GM21390 (cell line): ENCODE results near the gene WIF1.

Source experiments
- ATAC-seq: cut with Tn5 transposase; IDR thresholded peaks from one replicate; pipeline ENCODE4 v1.9.1; 2021; ENCODE audit not compliant: unreplicated experiment

WIF1 gene

DNA sequence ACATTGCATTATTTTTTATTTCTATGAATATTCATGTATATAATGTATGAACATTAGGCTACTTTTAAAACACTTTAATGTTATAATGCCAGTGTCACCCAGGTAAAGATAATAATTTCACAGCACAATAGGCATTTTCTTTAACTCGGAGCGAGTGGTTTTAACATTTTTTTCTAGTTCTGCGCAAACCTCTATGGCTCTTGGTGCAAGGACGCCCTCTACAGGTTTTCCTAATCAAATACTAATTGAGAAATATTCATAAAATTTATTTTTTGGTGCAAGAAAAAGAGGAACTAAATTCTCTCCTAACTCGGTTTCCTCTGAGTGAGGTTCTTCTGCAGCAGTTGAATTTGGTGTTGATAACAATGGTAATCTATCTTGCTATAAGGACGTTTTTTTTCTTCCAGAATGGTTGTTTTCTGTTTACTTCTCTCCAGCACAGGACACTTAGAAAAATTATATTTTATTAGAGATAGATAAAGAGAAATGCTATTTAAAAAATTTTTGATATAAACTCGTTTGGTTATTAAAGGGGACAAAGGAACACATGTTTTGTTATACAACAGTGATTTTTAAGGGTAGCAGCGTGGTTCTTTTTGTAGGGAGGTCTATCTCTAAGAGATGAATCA, 2.4 kb upstream of the WIF1 start:
- ATAC-seq: no peak

DNA sequence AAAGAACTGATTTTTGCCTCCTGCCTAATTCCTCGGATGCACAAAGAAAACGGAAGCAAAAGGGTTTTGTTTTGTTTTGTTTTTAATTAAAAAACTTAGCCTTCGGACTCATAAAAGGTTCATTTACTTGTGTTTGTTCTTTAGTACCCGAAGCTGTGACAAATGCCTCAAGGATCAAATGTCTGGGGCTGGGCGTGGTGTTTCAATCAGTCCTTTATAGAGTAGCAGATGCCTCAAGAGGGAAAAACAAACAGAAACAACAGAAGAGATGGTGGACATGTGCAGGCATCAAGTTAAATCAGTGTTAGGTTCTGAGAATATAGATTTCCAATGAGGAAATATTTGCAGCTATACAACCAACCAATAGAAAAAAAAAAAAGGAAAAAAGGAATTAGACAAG, 1.6 kb upstream of the WIF1 start:
- no peak for ATAC-seq

DNA sequence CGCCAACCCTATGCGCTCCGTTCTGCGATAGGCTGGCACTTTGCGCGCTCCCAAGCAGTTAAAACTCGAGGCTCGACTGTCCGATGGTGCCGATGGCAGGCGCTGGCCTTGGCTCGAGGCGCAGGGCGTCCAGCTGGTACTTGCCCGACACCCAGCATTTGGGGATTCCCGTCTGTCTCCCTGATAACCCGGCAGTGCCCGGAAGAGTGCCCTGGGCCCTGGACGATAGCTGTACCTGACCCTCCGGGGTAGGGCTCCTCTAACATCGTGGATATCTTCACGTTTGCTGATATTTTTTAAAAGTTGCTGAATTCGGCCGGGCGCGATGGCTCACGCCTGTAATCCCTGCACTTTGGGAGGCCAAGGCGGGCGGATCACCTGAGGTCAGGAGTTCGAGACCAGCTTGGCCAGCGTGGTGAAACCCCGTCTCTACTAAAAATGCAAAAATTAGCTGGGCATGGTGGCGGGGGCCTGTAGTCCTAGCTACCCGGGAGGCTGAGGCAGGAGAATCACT, 908 bp upstream of the WIF1 start:
- no peak for ATAC-seq

DNA sequence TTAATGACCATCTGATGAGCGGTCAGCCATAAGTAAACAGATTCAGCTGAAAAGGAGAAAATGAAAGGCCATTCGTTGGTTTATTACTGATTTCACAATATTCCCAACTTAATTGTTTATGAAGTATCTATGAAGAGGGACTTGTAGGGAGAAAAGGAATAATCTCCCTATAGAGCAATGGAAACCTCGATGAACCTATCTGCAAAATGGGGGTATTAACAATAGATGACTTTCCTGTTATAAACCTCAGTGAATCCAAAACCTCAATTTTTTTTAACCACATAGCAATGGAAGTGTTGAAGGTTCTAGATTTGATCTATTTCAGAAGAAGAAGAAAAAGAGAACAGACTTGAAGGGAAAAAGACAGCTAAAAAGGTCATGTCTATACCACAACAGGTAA, 2.0 kb downstream of the WIF1 start:
- no peak for ATAC-seq

DNA sequence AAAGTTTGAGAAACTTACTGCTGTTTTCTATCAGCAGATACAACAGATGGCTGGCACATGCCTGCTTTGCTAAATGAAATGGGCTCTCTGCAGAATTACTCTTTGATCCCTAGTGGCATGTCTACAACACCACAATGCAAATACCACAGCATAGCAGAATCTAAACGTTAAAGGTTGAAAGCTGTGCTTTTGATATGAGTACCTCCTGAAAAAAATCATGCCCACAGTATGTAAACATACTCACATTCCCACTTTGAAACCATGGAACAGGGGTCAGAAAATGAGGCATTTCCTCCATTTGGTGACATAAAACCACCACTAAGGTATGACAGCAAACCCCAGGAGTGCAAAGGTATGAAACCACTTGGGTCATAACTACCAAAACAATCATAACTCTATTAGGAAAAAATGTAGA, 7.5 kb downstream of the WIF1 start:
- no peak for ATAC-seq

DNA sequence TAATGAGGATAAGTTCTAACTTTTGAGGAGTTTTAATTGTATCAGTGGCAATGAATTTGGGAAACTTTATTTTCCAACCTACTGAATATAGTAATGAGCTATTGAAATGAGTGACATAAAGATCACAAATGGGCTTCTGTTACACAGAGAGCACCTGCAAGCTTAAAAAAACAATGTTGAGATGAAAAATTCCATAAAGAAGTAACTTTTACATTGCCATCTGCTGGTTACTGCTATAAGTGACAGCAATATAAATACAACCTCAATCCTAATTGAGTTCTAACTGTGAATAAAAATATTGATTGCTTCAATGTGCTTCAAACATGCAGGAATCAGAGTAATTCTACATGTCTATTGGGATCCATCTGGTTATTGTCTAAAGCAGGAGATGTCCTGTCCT, 14.2 kb downstream of the WIF1 start:
- no peak for ATAC-seq

DNA sequence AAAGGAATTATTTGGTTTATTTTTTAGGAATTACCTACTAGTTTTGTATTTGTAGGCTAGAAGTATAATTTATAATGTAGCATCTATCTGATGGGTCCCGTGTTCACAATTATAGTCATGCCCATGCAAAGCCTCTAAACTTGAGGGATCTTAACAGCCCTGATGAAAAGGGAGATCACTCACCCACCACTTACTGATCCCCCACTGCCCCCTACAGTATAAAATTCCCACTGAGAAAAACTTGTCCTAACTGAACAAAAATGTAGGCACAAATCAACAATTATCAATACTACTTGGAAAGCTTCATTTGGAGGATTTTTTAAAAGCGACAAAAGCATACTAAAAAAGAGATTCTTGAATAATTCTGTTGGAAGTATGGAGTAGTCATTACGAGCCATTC, 21.0 kb downstream of the WIF1 start:
- ATAC-seq: no peak

DNA sequence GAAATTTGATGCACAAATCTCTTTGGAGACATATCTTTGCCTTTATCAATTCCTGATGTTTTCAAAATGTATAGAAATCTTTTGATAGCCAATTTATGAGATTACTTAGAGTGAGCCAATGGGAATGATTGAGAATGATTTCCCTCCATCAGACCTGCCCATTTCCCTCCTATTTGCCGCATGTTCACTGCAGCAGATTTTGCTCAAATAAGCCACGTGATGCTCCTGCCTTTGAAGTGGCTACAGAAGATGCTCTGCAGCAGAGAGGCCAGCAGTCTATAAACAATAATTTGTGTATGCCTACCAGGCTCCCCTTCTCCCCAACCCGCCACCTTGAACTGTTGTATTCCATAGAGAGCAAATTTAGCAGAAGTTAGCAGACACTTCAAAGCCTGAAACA, 21.9 kb downstream of the WIF1 start:
- ATAC-seq: no peak

DNA sequence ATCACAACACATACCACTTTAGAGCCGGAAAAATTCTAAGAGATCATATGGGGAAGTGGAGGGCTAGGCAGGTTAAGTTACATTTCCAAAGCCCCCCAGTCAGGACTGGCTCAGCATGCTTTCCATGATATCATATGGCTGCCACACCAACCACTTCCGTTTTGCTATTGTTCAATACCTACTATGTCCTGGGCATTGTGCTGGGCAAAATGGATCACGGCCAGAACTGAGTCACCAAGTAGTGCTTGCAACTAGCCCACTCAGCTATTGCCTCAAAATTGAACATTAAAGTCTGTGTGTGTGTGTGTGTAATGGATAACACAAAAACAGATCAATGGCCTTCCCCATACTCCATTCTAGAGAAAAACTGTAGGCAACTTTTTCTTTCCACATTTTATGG, 22.7 kb downstream of the WIF1 start:
- no peak for ATAC-seq

DNA sequence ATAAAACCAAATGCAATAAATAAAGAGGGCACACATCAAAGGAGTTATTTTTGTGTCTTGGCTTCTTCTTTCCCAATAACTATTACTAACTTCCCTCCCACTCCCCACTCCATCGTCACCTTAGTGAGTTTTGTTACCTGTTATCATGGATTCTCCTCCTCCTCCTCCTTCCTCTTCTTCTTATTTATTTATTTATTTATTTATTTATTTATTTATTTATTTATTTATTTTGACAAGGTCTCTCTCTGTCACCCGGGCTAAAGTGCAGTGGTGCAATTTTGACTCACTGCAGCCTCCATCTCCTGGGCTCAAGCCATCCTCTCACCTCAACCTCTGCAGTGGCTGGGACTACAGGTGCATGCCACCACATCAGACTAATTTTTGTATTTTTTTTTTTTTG, 26.4 kb downstream of the WIF1 start:
- no peak for ATAC-seq

DNA sequence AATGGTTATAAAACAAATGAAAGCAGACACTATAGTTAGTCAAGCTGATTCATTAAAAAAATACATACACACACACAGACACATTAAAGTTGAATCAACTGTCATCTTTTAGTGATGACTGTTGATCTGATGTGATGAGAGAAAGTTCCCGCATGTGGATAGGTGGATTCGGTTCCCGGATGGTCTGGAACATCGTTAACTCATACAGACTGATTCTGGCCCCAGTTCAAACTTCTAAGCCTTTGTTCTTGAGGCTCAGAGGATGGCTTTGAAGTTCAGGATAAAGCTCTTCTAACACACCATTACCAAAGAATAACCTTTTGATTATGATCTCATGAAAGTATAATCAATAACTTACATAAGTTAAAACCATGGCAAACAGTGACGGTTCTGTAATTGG, 27.5 kb downstream of the WIF1 start:
- ATAC-seq: no peak

DNA sequence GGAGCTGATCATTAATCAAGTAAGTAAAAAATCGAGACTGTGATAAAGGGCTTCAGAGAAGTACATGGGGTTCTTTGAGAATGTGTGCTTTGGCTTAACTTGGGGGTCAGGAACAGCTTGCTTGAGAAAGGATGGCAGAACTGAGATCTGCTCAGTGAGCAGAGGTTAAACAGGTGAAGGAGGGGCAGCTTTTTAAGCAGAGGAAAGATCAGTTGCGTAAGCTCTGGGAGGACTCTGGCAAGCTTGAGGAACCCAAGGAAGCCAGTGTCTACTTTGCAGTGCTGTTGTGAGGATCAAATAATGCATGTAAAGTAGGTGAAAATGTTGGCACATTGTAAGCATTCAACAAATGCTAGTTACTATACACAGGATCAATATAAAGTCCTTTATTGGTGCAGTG, 30.6 kb downstream of the WIF1 start:
- no peak for ATAC-seq

DNA sequence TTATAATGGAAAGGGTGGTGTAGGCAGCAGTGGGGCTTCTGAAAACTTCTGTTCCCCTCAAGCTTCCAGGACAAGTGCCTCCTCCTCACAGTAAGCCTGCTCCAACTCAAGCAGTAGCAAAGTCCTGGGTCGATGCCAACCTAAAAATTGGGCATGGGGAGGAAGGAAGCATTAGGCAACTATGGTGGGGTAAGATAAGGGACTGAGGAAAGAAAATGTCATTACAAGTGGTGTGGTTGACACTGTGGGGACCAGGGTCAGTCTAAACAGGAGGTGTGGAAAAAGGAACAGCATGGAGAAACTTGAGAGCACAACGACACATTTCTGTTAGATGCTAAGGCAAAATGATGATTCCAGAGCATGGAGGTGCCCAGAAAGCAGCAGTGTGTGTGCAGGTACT, 34.9 kb downstream of the WIF1 start:
- no peak for ATAC-seq

DNA sequence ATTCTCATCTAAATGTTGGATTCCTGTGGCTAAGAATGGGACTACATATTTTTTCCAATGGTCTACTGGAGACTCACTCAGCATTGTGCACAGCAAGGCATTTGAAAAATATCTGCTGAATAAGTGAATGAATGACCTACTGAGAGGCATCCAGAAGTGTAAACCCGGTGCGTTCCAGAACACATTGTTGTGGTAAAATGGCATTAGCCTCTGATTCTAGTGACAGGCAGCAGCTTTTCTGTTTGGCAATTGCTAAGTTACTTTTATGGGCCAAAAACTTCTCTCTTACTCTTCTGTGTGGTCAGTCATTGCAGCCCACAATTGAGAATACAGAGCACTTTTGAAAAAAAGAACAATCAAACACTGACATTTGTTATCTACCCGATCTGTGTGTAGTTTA, 36.5 kb downstream of the WIF1 start:
- no peak for ATAC-seq

DNA sequence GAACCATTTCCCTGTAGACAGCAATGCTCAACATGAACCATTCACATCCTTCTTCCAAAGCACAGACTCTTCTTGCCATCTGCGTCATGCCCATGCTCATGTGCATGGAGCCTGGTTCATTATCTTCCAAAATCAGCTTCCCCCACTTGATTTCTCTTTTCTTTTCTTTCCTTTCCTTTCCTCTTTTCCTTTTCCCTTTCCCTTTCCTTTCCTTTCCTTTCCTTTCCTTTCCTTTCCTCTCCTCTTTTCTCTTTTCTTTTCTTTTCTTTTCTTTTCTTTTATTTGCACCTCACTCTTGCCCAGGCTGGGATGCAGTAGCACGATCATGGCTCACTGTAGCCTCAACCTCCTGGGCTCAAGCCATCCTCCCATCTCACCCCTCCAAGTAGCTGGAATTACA, 37.5 kb downstream of the WIF1 start:
- no peak for ATAC-seq

DNA sequence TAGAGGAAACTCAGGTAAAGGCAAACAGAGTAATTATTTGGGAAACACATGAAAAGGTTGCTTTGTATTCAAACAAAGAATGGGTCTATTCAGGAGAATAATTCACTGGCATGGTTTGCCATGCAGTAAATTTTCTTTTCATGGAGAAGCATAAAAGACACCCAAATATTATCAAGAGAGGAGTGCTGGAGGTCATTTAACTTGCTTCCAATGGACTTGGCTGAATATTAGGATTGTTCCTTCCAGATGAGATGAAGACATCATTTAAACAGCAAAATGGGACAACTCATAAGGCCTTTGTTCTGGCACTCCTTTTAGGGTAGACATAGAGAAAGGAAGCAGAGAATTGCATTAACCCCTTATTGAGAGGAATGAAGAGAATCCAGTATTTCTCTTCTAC, 38.7 kb downstream of the WIF1 start:
- ATAC-seq: no peak

DNA sequence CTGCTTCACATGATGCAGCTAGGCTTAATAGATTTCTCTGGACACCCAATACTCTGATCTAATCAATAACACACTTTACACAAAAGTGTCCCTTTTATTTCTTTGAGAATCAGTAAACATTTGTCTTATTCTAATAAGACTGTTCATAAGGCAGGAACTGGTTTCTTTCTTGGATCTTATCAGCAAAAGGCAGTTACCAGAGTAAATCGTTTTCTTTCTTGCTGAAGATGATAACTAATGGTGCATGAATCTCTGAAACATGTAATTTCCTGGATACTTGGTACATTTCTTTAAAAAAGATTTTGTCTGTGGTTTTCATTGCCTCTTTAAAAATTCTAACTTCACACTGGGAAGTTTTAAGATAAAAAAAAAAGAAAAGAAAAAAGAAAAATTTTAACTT, 39.6 kb downstream of the WIF1 start:
- no peak for ATAC-seq

DNA sequence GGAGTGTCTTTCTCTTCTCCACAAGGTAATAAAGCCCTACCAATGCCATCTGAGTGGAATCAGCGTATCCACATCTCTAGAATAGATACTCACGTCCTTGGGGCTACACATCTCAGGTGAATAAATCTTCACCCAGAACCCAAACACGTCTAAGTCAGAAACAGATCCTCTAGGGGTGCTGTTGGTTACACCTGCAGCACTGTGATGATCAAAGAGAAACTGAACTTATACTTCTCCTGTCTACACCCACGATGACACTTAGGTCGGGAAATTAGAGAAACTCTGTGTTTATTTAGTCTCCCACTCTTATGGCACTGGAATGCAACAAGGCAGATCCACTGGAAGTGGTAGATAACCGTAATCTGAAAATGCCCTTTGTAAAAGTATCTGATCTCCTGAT, 46.2 kb downstream of the WIF1 start:
- ATAC-seq: no peak

DNA sequence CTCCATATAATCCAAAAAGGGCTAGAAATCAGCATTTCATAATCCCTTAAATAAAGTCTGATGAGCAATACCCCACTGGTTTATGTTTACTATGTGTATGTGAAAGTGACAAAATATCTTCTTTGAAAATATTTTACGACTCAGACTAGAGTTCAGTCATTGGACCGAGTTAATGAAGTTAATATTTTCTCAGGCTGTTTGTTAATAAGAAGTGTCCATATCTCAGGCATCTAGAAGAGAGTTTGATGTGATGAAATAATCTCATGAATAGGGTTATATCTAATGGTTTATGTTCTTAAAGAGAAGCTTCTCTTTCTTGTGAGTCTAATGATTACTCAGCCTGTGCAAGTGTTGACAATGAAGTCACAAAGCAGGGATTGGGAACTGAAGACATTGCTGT, 51.8 kb downstream of the WIF1 start:
- ATAC-seq: no peak

DNA sequence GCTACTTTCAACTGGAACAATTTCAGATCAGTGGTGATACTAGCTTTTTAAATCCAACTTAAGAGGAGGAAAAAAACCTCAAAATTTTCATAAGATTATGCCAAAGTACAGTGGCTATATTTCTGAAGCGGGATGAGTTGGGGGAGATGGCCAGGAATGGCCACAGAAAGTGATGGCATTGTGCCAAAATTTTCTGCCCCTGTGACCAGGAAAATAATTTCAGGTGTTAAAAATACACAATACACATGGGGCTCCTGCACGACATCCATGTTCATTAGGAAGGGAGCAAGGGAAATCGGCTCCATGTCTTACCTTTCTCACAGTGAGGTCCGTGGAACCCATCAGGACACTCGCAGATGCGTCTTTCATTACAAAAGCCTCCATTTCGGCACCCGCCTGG, 53.7 kb downstream of the WIF1 start:
- no peak for ATAC-seq

DNA sequence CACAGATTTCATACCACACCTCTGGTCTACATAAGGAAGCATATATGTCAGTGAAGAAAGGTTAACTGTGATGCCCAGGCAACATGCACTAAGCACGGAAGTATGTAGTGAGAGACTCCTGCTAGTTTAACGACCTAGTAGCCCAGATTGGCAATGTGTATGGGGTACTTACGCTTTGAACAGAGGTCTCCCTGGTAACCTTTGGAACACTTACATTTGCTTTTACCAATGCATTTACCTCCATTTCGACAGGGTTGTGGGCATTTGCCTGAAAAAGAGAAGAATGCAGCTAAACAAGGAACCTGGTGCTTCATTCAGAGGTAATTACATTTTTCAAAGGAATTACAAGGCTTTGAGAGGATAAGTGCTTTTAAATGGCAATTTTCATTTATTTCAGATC, 65.2 kb downstream of the WIF1 start:
- ATAC-seq: no peak

DNA sequence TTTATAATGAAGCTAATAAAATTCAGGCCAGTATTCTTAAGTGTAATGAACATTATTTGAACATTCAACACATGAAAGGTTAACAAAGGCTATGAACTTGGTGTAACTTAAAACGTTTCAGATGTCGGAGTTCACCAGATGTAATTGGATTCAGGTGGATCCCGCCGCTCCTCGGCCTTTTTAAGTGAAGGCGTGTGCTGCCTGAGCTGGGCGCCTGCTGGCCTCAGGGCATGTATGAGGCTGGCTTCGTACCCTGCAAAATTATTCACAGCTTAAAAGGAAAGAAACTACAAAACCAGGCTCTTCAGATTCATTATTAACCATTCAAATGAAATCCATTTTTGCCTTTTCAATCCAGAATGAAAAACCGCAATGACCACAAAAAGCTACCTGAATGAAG, 69.9 kb downstream of the WIF1 start:
- no peak for ATAC-seq

DNA sequence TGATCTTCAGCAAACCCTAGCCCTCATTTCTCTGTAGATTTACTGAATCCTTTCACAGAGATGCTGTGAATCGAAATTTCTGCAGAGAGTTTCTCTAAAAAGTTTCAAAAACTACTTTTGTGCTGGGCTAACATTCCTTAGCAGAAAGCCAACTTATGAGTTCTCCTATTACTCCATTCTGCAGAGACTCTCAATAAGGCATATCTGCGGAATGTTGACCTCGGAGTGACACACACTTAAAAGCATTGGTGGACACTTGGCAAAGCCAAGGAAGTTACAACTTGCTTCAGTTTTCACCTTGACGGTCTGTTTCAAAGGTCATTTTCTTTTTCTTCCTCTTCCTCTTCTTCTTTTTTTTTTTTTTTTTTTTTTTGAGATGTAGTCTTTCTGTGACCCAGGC, 75.8 kb downstream of the WIF1 start:
- ATAC-seq: no peak

DNA sequence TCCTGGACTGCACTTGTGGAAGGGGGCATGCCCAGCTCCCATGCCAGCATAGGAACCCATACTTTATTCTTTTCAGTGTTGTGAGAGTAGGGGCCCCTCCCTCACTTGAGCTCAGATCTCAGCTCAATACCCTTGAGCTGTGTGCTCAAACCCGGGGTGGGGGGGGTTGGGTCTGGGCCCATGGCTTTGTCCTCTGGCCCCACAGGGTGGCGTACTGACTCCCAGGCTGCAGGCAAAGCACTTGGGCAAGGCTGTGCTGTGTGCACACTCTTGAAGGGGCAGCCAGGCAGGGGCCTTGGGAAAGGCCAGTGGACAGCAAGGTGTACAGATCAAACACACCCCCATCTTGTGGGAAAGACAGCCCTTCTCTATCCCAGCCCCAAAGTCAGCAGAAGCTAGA, 81.8 kb downstream of the WIF1 start:
- no peak for ATAC-seq
